ENCODE data around the gene MVP.

- TF ChIP-seq, protein P1, sequence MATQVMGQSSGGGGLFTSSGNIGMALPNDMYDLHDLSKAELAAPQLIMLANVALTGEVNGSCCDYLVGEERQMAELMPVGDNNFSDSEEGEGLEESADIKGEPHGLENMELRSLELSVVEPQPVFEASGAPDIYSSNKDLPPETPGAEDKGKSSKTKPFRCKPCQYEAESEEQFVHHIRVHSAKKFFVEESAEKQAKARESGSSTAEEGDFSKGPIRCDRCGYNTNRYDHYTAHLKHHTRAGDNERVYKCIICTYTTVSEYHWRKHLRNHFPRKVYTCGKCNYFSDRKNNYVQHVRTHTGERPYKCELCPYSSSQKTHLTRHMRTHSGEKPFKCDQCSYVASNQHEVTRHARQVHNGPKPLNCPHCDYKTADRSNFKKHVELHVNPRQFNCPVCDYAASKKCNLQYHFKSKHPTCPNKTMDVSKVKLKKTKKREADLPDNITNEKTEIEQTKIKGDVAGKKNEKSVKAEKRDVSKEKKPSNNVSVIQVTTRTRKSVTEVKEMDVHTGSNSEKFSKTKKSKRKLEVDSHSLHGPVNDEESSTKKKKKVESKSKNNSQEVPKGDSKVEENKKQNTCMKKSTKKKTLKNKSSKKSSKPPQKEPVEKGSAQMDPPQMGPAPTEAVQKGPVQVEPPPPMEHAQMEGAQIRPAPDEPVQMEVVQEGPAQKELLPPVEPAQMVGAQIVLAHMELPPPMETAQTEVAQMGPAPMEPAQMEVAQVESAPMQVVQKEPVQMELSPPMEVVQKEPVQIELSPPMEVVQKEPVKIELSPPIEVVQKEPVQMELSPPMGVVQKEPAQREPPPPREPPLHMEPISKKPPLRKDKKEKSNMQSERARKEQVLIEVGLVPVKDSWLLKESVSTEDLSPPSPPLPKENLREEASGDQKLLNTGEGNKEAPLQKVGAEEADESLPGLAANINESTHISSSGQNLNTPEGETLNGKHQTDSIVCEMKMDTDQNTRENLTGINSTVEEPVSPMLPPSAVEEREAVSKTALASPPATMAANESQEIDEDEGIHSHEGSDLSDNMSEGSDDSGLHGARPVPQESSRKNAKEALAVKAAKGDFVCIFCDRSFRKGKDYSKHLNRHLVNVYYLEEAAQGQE (IDR thresholded peaks at IDR 0.05; ENCODE audit: borderline replicate concordance), result no peak
- TF ChIP-seq EZH2 (IDR thresholded peaks at IDR 0.05; ENCODE audit: borderline replicate concordance, insufficient read depth, low read length, poor library complexity, severe bottlenecking), result no peak
- TF ChIP-seq POLR2AphosphoS5 (IDR thresholded peaks at IDR 0.05), result no peak
- no peak for TF ChIP-seq CTCF (IDR thresholded peaks at IDR 0.05; ENCODE audit: poor library complexity, severe bottlenecking)
- TF ChIP-seq RAD21 (conservative IDR thresholded peaks at IDR 0.05), result no peak
- TF ChIP-seq EP300 (conservative IDR thresholded peaks at IDR 0.05; ENCODE audit: poor library complexity, severe bottlenecking), result no peak
- TF ChIP-seq SMC3 (conservative IDR thresholded peaks at IDR 0.05; ENCODE audit: poor library complexity), result no peak
- TF ChIP-seq MXI1 (conservative IDR thresholded peaks at IDR 0.05; ENCODE audit: poor library complexity, severe bottlenecking), result peak; percentile 58
Observed at GRCh38 chr16:29790949-29791844, 29.1 kb upstream of the MVP start.

Measured in neural cell (in vitro differentiated cells).